Fibroblast of lung (primary cell): ENCODE measurements around the gene ASTN1. TPM values are rescaled to one million over a fixed set of nuclear protein-coding genes. Genes with fewer than 3 reads are reported as not detected.

Experiments
- DNase-seq, 2 donors: peaks; one replicate each; pipeline versions ENCODE4 v3.0.0 to v3.0.0-alpha.2; 2010; ENCODE audit warnings: low read depth in 2 of 2
- H2AFZ ChIP-seq: 2 replicates; pipeline ENCODE4 v1.5.1; 2012; ENCODE audit warnings: low read length, control low read depth, inconsistent platforms
- H3K27ac ChIP-seq: 2 replicates; pipeline ENCODE4 v1.5.1; 2011; ENCODE audit warnings: low read length, control low read depth; ENCODE audit not compliant: insufficient read depth
- H3K27me3 ChIP-seq: 2 replicates; pipeline ENCODE4 v1.5.1; 2011; ENCODE audit warnings: mild to moderate bottlenecking, low read length; ENCODE audit not compliant: control insufficient read depth, insufficient read depth
- H3K36me3 ChIP-seq: 2 replicates; pipeline ENCODE4 v1.5.1; 2011; ENCODE audit warnings: low read length; ENCODE audit not compliant: control insufficient read depth, insufficient read depth
- H3K4me1 ChIP-seq: 2 replicates; pipeline ENCODE4 v1.5.1; 2011; ENCODE audit warnings: low read length; ENCODE audit not compliant: control insufficient read depth, insufficient read depth; ENCODE audit errors: extremely low read depth
- H3K4me2 ChIP-seq: 2 replicates; pipeline ENCODE4 v1.5.1; 2011; ENCODE audit warnings: low read length, control low read depth; ENCODE audit not compliant: insufficient read depth; ENCODE audit errors: extremely low read depth
- H3K4me3 ChIP-seq, 4 experiments: fragments of 200-600 bp in 1 of 4; sonication (generic) in 1 of 4; replicated peaks in 1 of 4; 2 replicates each; pipeline ENCODE4 v1.5.1; 2011 to 2016; ENCODE audit warnings: low read length in 4 of 4, low read depth in 3 of 4, mild to moderate bottlenecking in 3 of 4, control low read depth in 2 of 4, inconsistent platforms in 1 of 4, mixed read lengths in 1 of 4; ENCODE audit not compliant: insufficient read depth in 1 of 4; ENCODE audit errors: control extremely low read depth in 1 of 4
- H3K79me2 ChIP-seq: 2 replicates; pipeline ENCODE4 v1.5.1; 2012; ENCODE audit warnings: mild to moderate bottlenecking, low read length, inconsistent platforms; ENCODE audit not compliant: control insufficient read depth, insufficient read depth
- H3K9ac ChIP-seq: 2 replicates; pipeline ENCODE4 v1.5.1; 2011; ENCODE audit warnings: mild to moderate bottlenecking, low read length, control low read depth; ENCODE audit not compliant: insufficient read depth
- H3K9me3 ChIP-seq: 2 replicates; pipeline ENCODE4 v1.5.1; 2012; ENCODE audit warnings: low read depth, low read length; ENCODE audit not compliant: control insufficient read depth, insufficient read depth
- H4K20me1 ChIP-seq: 2 replicates; pipeline ENCODE4 v1.5.1; 2011; ENCODE audit warnings: low read length; ENCODE audit not compliant: control insufficient read depth, insufficient read depth; ENCODE audit errors: extremely low read depth
- CTCF ChIP-seq, 2 donors: IDR thresholded peaks in 1 of 2; conservative IDR thresholded peaks in 1 of 2; 1 replicate in 1 of 2; 2 replicates in 1 of 2; pipeline ENCODE4 v1.5.1; 2011 to 2012; ENCODE audit warnings: low read length in 2 of 2, control low read depth in 1 of 2, inconsistent platforms in 1 of 2, low read depth in 1 of 2, mild to moderate bottlenecking in 1 of 2
- EZH2 ChIP-seq: IDR thresholded peaks from 2 replicates; pipeline ENCODE4 v1.5.1; 2012; ENCODE audit warnings: low read length, control low read depth, mild to moderate bottlenecking; ENCODE audit errors: missing control alignments
- polyA plus RNA-seq, 2 donors: library from polyadenylated mRNA; depleted of rRNA in 1 of 2; stranded (reverse) in 1 of 2; unstranded in 1 of 2; fragments of >200 nt; gene quantifications; 2 replicates each; pipeline ENCODE4 v1.2.1, GENCODE V29; 2011 to 2012; ENCODE audit warnings: missing spikeins in 1 of 2
- total RNA-seq: library from RNA; depleted of rRNA; stranded (reverse); fragments of >200 nt; gene quantifications from 2 replicates; pipeline ENCODE4 v1.2.1, GENCODE V29; 2014

Gene ASTN1
- total and polyA plus RNA-seq, 2 donors (not counting 1 experiment from before 2014, with no cell fraction given) = 0.06 to 0.17 TPM

GRCh38 chr1:176976225-176976624 is 188.3 kb downstream of the ASTN1 start:
- DNase-seq = no peak
- no peak overlapping the region for H2AFZ ChIP-seq
- TF ChIP-seq EZH2 = no peak
- TF ChIP-seq CTCF (conservative IDR thresholded peaks at IDR 0.05 in 1 of 2, IDR thresholded peaks at IDR 0.05 in 1 of 2; ENCODE audit: low read depth in 1 of 2, low read length in 2 of 2) = no peak
- H3K4me1 ChIP-seq = no peaks in the 10 kb centered on the region
- no peak overlapping the region for H3K9ac ChIP-seq
- H3K27me3 ChIP-seq = no peaks in the 10 kb centered on the region
- H3K9me3 ChIP-seq = no peaks in the 10 kb centered on the region
- H3K4me3 ChIP-seq = no peak overlapping the region
- no peak overlapping the region for H3K27ac ChIP-seq
- no peak overlapping the region for H3K4me2 ChIP-seq
- no peaks in the 10 kb centered on the region for H3K79me2 ChIP-seq
- H4K20me1 ChIP-seq = no peaks in the 10 kb centered on the region
- no peaks in the 10 kb centered on the region for H3K36me3 ChIP-seq

GRCh38 chr1:176964687-176965086 is 199.8 kb downstream of the ASTN1 start:
- Histone ChIP-seq H3K4me3 (no peak overlapping the region), H3K27me3 (no peaks in the 10 kb centered on the region), H3K4me2 (no peak overlapping the region), H3K27ac (no peak overlapping the region), H2AFZ (no peak overlapping the region), H3K4me1 (no peaks in the 10 kb centered on the region), H3K9ac (no peak overlapping the region), H4K20me1 (no peaks in the 10 kb centered on the region), H3K36me3 (no peaks in the 10 kb centered on the region), H3K9me3 (no peaks in the 10 kb centered on the region), H3K79me2 (no peaks in the 10 kb centered on the region)
- DNase-seq = no peak
- no peak for TF ChIP-seq EZH2
- no peak for TF ChIP-seq CTCF (conservative IDR thresholded peaks at IDR 0.05 in 1 of 2, IDR thresholded peaks at IDR 0.05 in 1 of 2; ENCODE audit: low read depth in 1 of 2, low read length in 2 of 2)

- H3K27ac ChIP-seq = no peak overlapping the region
- no peak for DNase-seq
- no peak for TF ChIP-seq EZH2
Measured at GRCh38 chr1:176963181-176963580, 201.3 kb downstream of the ASTN1 start.

More at GRCh38 chr1:176963181-176963580, 201.3 kb downstream of the ASTN1 start:
- no peak overlapping the region for H2AFZ ChIP-seq
- no peaks in the 10 kb centered on the region for H3K79me2 ChIP-seq
- no peaks in the 10 kb centered on the region for H3K36me3 ChIP-seq
- no peaks in the 10 kb centered on the region for H3K9me3 ChIP-seq
- no peaks in the 10 kb centered on the region for H4K20me1 ChIP-seq
- no peaks in the 10 kb centered on the region for H3K4me1 ChIP-seq
- no peak overlapping the region for H3K4me3 ChIP-seq
- H3K27me3 ChIP-seq = no peaks in the 10 kb centered on the region
- H3K4me2 ChIP-seq = no peak overlapping the region
- no peak overlapping the region for H3K9ac ChIP-seq
